ENCODE data around the gene RECK.
"Not testable (repeated sequence)": the region's sequence is repeated elsewhere in the genome, so short reads cannot be mapped to it uniquely, and the experiment has no call there.

Gene RECK

GRCh38 chr9:36036780-36037548 lies at the start of gene RECK:
Gene RECK, plus strand, starts transcription at chr9:36036913. Its CDS starts 86 bp downstream, at chr9:36036999.
- peak; percentile 90 for DNase-seq

- no peak for DNase-seq
Observed at GRCh38 chr9:35990155-35990554, 46.6 kb upstream of the RECK start.

GRCh38 chr9:35993136-35993535 lies 43.6 kb upstream of the RECK start:
- DNase-seq, result not testable (repeated sequence)

- no peak for DNase-seq
Observed at GRCh38 chr9:35993976-35994720, 42.6 kb upstream of the RECK start.

- no peak for DNase-seq
Observed at GRCh38 chr9:35994959-35995358, 41.8 kb upstream of the RECK start.

- no peak for DNase-seq
Observed at GRCh38 chr9:35996358-35996970, 40.2 kb upstream of the RECK start.

- DNase-seq, result not testable (repeated sequence)
Observed at GRCh38 chr9:35997016-35997415, 39.7 kb upstream of the RECK start.

- DNase-seq, result no peak
Observed at GRCh38 chr9:35998333-35998732, 38.4 kb upstream of the RECK start.

- DNase-seq, result no peak
Observed at GRCh38 chr9:36005891-36006290, 30.8 kb upstream of the RECK start.

- DNase-seq, result no peak
Observed at GRCh38 chr9:36006549-36007315, 30.0 kb upstream of the RECK start.

GRCh38 chr9:36007316-36007708 lies 29.4 kb upstream of the RECK start:
- no peak for DNase-seq

GRCh38 chr9:36007852-36008251 lies 28.9 kb upstream of the RECK start:
- DNase-seq, result no peak

GRCh38 chr9:36008774-36009300 lies 27.9 kb upstream of the RECK start:
- DNase-seq, result peak; percentile 54

GRCh38 chr9:36011379-36011778 lies 25.3 kb upstream of the RECK start:
- DNase-seq, result no peak

- DNase-seq, result no peak
Observed at GRCh38 chr9:36017278-36017677, 19.4 kb upstream of the RECK start.

- DNase-seq, result no peak
Observed at GRCh38 chr9:36018129-36018528, 18.6 kb upstream of the RECK start.

- DNase-seq, result no peak
Observed at GRCh38 chr9:36018891-36019720, 17.6 kb upstream of the RECK start.

GRCh38 chr9:36021968-36022367 lies 14.7 kb upstream of the RECK start:
- no peak for DNase-seq

- DNase-seq, result peak; percentile 63
Observed at GRCh38 chr9:36023260-36024048, 13.3 kb upstream of the RECK start.

GRCh38 chr9:36025746-36026145 lies 11.0 kb upstream of the RECK start:
- DNase-seq, result no peak

- DNase-seq, result no peak
Observed at GRCh38 chr9:36029202-36029601, 7.5 kb upstream of the RECK start.
